ENCODE data around the gene IL5RA. TPM values are rescaled to one million over a fixed set of nuclear protein-coding genes. Genes with fewer than 3 reads are reported as not detected.

IL5RA gene
- total and polyA plus RNA-seq, 10 of the 15 experiments (the other 5 are each of a cell fraction or from before 2014, with no cell fraction given), result 0.04 to 0.53 (median 0.14) TPM; not detected in 6

DNA sequence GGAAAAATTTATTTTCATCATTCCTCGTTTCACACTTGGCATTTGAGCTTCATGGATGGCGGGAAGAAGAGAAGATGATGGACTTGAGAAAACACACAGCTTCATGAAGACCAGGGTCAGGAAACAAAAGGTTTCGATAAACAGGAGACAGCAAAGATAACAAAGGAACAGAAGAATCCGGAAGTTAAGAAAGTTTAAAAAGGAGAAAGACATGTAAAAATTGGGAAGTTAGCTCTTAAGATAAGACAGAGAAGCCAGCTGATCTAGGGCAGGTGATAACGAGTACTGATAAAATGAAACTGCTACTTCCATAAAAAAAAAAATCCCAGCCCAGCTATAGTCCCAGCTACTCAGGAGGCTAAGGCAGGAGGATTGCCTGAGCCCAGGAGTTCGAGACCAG, 23.9 kb downstream of the IL5RA start:
- ChIA-PET CTCF (no interaction called here), POLR2A (no interaction called here), SMC1A (ENCODE audit: uncharacterized antibody, unreplicated experiment) (interaction anchor here (1.3 kb wide), 1 partner anchor 15 kb away, joined by 5 read pairs; no protein-coding TSS in a partner anchor), RAD21 (ENCODE audit: unreplicated experiment) (no interaction called here)
- ATAC-seq, result no peak
- no peaks in the 10 kb centered on the region for H4K20me1 ChIP-seq (ENCODE audit: control insufficient read depth, insufficient read depth)
- peaks cover 36% of the 10 kb centered on the region for H3K4me1 ChIP-seq (ENCODE audit: control insufficient read depth, insufficient read depth, low read length)
- no peak for FAIRE-seq
- no peak overlapping the region for H3K4me2 ChIP-seq (ENCODE audit: control insufficient read depth, insufficient read depth)
- H3K27ac ChIP-seq (ENCODE audit: control insufficient read depth, insufficient read depth), result no peak overlapping the region
- H3K9ac ChIP-seq (ENCODE audit: control insufficient read depth, insufficient read depth, low read length), result no peak overlapping the region
- TF ChIP-seq SMC3 (IDR thresholded peaks at IDR 0.05; ENCODE audit: borderline replicate concordance, low read length) (no peak), ASH2L (IDR thresholded peaks at IDR 0.05; ENCODE audit: borderline replicate concordance, low read depth) (no peak), ZNF207 (IDR thresholded peaks at IDR 0.05; ENCODE audit: borderline replicate concordance) (no peak), RB1 (IDR thresholded peaks at IDR 0.05; ENCODE audit: borderline replicate concordance) (no peak), LARP7 (IDR thresholded peaks at IDR 0.05) (no peak), WRNIP1 (IDR thresholded peaks at IDR 0.05; ENCODE audit: borderline replicate concordance, low read depth, low read length) (no peak), SUZ12 (IDR thresholded peaks at IDR 0.05; ENCODE audit: unreplicated experiment) (no peak), POLR2AphosphoS5 (IDR thresholded peaks at IDR 0.05; ENCODE audit: low read length) (no peak), CBFB (IDR thresholded peaks at IDR 0.05; ENCODE audit: low read depth) (no peak)
- TF ChIP-seq, protein P1, sequence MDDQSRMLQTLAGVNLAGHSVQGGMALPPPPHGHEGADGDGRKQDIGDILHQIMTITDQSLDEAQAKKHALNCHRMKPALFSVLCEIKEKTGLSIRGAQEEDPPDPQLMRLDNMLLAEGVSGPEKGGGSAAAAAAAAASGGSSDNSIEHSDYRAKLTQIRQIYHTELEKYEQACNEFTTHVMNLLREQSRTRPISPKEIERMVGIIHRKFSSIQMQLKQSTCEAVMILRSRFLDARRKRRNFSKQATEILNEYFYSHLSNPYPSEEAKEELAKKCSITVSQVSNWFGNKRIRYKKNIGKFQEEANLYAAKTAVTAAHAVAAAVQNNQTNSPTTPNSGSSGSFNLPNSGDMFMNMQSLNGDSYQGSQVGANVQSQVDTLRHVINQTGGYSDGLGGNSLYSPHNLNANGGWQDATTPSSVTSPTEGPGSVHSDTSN (IDR thresholded peaks at IDR 0.05; ENCODE audit: insufficient replicate concordance, low read depth, low read length), result no peak
- TF ChIP-seq, protein P2, sequence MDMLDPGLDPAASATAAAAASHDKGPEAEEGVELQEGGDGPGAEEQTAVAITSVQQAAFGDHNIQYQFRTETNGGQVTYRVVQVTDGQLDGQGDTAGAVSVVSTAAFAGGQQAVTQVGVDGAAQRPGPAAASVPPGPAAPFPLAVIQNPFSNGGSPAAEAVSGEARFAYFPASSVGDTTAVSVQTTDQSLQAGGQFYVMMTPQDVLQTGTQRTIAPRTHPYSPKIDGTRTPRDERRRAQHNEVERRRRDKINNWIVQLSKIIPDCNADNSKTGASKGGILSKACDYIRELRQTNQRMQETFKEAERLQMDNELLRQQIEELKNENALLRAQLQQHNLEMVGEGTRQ (IDR thresholded peaks at IDR 0.05; ENCODE audit: borderline replicate concordance, low read depth, low read length), result no peak
- DNase-seq (ENCODE audit: low read depth, low spot score), result no peak
- no peaks in the 10 kb centered on the region for H3K36me3 ChIP-seq (ENCODE audit: control insufficient read depth in 2 of 2, insufficient read depth in 2 of 2, low read length in 1 of 2)
- in situ Hi-C loops (cut with MboI), result no loop called here
- no peak overlapping the region for H3K4me3 ChIP-seq
- H3K27me3 ChIP-seq (replicated peaks in 1 of 2; ENCODE audit: control insufficient read depth in 2 of 2, insufficient read depth in 2 of 2, low read length in 1 of 2), result no peaks in the 10 kb centered on the region
- H3K79me2 ChIP-seq (ENCODE audit: control insufficient read depth, insufficient read depth, low read length), result no peaks in the 10 kb centered on the region
- BruUV-seq (replicated peaks), result no TSS peak
- no peaks in the 10 kb centered on the region; the same call in 2 of the 3 replicates for H3K9me3 ChIP-seq (replicated peaks; ENCODE audit: control insufficient read depth, insufficient read depth, low read length)
- no peak overlapping the region for H2AFZ ChIP-seq (ENCODE audit: control insufficient read depth, low read depth, low read length)
- intact Hi-C loops (cut with micrococcal nuclease; ENCODE audit: unreplicated experiment), result no loop called here
- 71% methylated on average over 6 of the region's 6 CpGs for WGBS (ENCODE audit: insufficient coverage, insufficient replicate concordance, low lambda C conversion rate, missing lambda C conversion rate)

Data from GM12878 (cell line).